IPS-18c (cell line): ENCODE data around the gene OR2V1.
"Not testable (repeated sequence)": the region's sequence is repeated elsewhere in the genome, so short reads cannot be mapped to it uniquely, and the experiment has no call there.

Experiments used
- H3K4me3 ChIP-seq: 2 replicates; pipeline ENCODE4 v1.7.0; 2013; ENCODE audit warnings: low read depth, mild to moderate bottlenecking, low read length, moderate library complexity; ENCODE audit not compliant: insufficient read depth
- H3K9me3 ChIP-seq: one replicate; pipeline ENCODE4 v1.6.1; 2013; ENCODE audit warnings: mild to moderate bottlenecking, low read length, moderate library complexity; ENCODE audit not compliant: control insufficient read depth, insufficient read depth

The OR2V1 gene

GRCh38 chr5:181161534-181162175 is 30.7 kb upstream of the OR2V1 start:
- H3K9me3 ChIP-seq = no peaks in the 10 kb centered on the region
- H3K4me3 ChIP-seq = peak overlapping the region; percentile 26; the same call in 1 of the 2 replicates

GRCh38 chr5:181160755-181161533 is 30.0 kb upstream of the OR2V1 start:
- H3K4me3 ChIP-seq = peak overlapping the region; percentile 26; the same call in 1 of the 2 replicates

GRCh38 chr5:181160152-181160754 is 29.3 kb upstream of the OR2V1 start:
- Histone ChIP-seq H3K9me3 (no peaks in the 10 kb centered on the region), H3K4me3 (peak overlapping the region; percentile 53; the same call in 1 of the 2 replicates)

More at GRCh38 chr5:181160755-181161533, 30.0 kb upstream of the OR2V1 start:
- H3K9me3 ChIP-seq = not testable (repeated sequence)

- Histone ChIP-seq H3K4me3 (no peak overlapping the region), H3K9me3 (no peaks in the 10 kb centered on the region)
These were observed 28.6 kb upstream of the OR2V1 start for GRCh38 chr5:181159286-181160151.

GRCh38 chr5:181158869-181159268 is 27.9 kb upstream of the OR2V1 start:
- Histone ChIP-seq H3K4me3 (no peak overlapping the region), H3K9me3 (no peaks in the 10 kb centered on the region)

GRCh38 chr5:181156758-181157157 is 25.8 kb upstream of the OR2V1 start:
- H3K4me3 ChIP-seq = no peak overlapping the region
- no peaks in the 10 kb centered on the region for H3K9me3 ChIP-seq

GRCh38 chr5:181153814-181154213 is 22.8 kb upstream of the OR2V1 start:
- Histone ChIP-seq H3K9me3 (no peaks in the 10 kb centered on the region), H3K4me3 (no peak overlapping the region)

- H3K9me3 ChIP-seq = no peaks in the 10 kb centered on the region
- H3K4me3 ChIP-seq = no peak overlapping the region
These were observed 21.4 kb upstream of the OR2V1 start for GRCh38 chr5:181152406-181152805.

- H3K9me3 ChIP-seq = no peaks in the 10 kb centered on the region
- H3K4me3 ChIP-seq = no peak overlapping the region
These were observed 20.2 kb upstream of the OR2V1 start for GRCh38 chr5:181151146-181151545.

GRCh38 chr5:181149806-181150733 is 19.1 kb upstream of the OR2V1 start:
- no peaks in the 10 kb centered on the region for H3K9me3 ChIP-seq
- no peak overlapping the region for H3K4me3 ChIP-seq

GRCh38 chr5:181149355-181149754 is 18.4 kb upstream of the OR2V1 start:
- Histone ChIP-seq H3K4me3 (no peak overlapping the region), H3K9me3 (no peaks in the 10 kb centered on the region)

- not testable (repeated sequence) for H3K4me3 ChIP-seq, H3K9me3 ChIP-seq
These were observed 16.1 kb upstream of the OR2V1 start, which contains the start of gene OR2V2 for GRCh38 chr5:181146927-181147636. OR2V2 (plus strand) TSS chr5:181147586; CDS start chr5:181154943, 7,357 bp downstream.

- H3K9me3 ChIP-seq = no peaks in the 10 kb centered on the region
These were observed 14.2 kb upstream of the OR2V1 start for GRCh38 chr5:181145133-181145532.

GRCh38 chr5:181142054-181142453 is 11.1 kb upstream of the OR2V1 start:
- Histone ChIP-seq H3K9me3 (no peaks in the 10 kb centered on the region), H3K4me3 (no peak overlapping the region)

More at GRCh38 chr5:181145133-181145532, 14.2 kb upstream of the OR2V1 start:
- H3K4me3 ChIP-seq = no peak overlapping the region

- no peaks in the 10 kb centered on the region for H3K9me3 ChIP-seq
- no peak overlapping the region for H3K4me3 ChIP-seq
These were observed 9.8 kb upstream of the OR2V1 start for GRCh38 chr5:181140766-181141165.

- Histone ChIP-seq H3K4me3 (no peak overlapping the region), H3K9me3 (no peaks in the 10 kb centered on the region)
These were observed 7.3 kb upstream of the OR2V1 start for GRCh38 chr5:181138258-181138657.
